Kidney (tissue), 14 donors: ENCODE data around the gene NPFFR1. TPM values are rescaled to one million over a fixed set of nuclear protein-coding genes. Genes with fewer than 3 reads are reported as not detected.
A peak's percentile ranks its signal among the peaks of the same experiment; 100 is the strongest.

Source experiments
- DNase-seq, 5 donors: peaks; one replicate each; pipeline ENCODE4 v3.0.0-alpha.2; 2013 to 2020
- FAIRE-seq: peaks from 2 replicates; lab custom pipeline; 2012; peaks lifted over from hg19 to GRCh38; lab: Jason Lieb, UNC
- H3K27ac ChIP-seq, 2 donors: one replicate each; pipeline ENCODE4 v1.7.0; 2013; ENCODE audit warnings: low read depth in 2 of 2, low read length in 2 of 2, inconsistent platforms in 1 of 2
- H3K27me3 ChIP-seq: one replicate; pipeline ENCODE4 v1.7.1; 2013; ENCODE audit warnings: low read length, inconsistent platforms; ENCODE audit not compliant: control insufficient read depth, insufficient read depth
- H3K36me3 ChIP-seq, 3 donors: one replicate each; pipeline versions ENCODE4 v1.7.0 to v1.7.1; 2013; ENCODE audit warnings: low read length in 3 of 3, control low read depth in 1 of 3, inconsistent platforms in 1 of 3; ENCODE audit not compliant: insufficient read depth in 3 of 3, control insufficient read depth in 2 of 3
- H3K4me1 ChIP-seq, 3 donors: one replicate each; pipeline versions ENCODE4 v1.7.0 to v1.7.1; 2013; ENCODE audit warnings: low read length in 3 of 3, inconsistent platforms in 1 of 3, low read depth in 1 of 3; ENCODE audit not compliant: control insufficient read depth in 2 of 3, insufficient read depth in 2 of 3
- H3K4me3 ChIP-seq, 3 donors: one replicate each; pipeline versions ENCODE4 v1.7.0 to v1.8.1; 2013; ENCODE audit warnings: low read length in 3 of 3, control low read depth in 1 of 3, inconsistent platforms in 1 of 3
- H3K9ac ChIP-seq, 3 donors: one replicate each; pipeline versions ENCODE4 v1.7.0 to v1.7.1; 2013; ENCODE audit warnings: low read length in 3 of 3, control low read depth in 1 of 3, inconsistent platforms in 1 of 3
- H3K9me3 ChIP-seq, 3 donors: one replicate each; pipeline versions ENCODE4 v1.7.0 to v1.7.1; 2013; ENCODE audit warnings: low read length in 3 of 3, control low read depth in 1 of 3, inconsistent platforms in 1 of 3; ENCODE audit not compliant: control insufficient read depth in 2 of 3, insufficient read depth in 1 of 3
- CTCF ChIP-seq: IDR thresholded peaks from 3 replicates; pipeline ENCODE4 v1.5.1; 2012; ENCODE audit warnings: mild to moderate bottlenecking, moderate library complexity, borderline replicate concordance; ENCODE audit not compliant: insufficient read depth; ENCODE audit errors: extremely low read depth
- intact Hi-C: fragments of 100-400 bp; cut with DNase I; formaldehyde crosslinking; loops from one replicate; pipeline ENCODE4 v1.11.1; 2022
- polyA plus RNA-seq: library from polyadenylated mRNA; stranded (reverse); fragments of 350-450 nt; fragmentation: Illumina TruSeq; extraction: RNeasy Lipid Tissue Mini Kit (QIAGEN cat#74804); gene quantifications from one replicate; pipeline ENCODE4 v1.2.3, GENCODE V29; 2014; ENCODE audit warnings: low read depth, low replicate concordance; ENCODE audit not compliant: insufficient read depth
- total RNA-seq: library from RNA; stranded (reverse); fragmentation: NEBNext Ultra II Directional; extraction: Animal tissue kit (Norgen Biotek cat#: 25700); gene quantifications from one replicate; pipeline ENCODE4 v1.2.1, GENCODE V29; 2021
- donor health status: control.
- donor health status: control.
- donor health status: control.
- donor health status: control.
- donor health status: control.
- donor health status: DM: yes; HTN: yes; CAD: no.
- donor health status: Normal renal cell carcinoma (clear cell type).

The NPFFR1 gene
- total and polyA plus RNA-seq, 2 donors from 2014 or later: 0.09 TPM; not detected in 1

GRCh38 chr10:70324951-70325781 lies 41.4 kb upstream of the NPFFR1 start:
- FAIRE-seq (no peak), DNase-seq (peak in 2 of 5 donors; percentile 6 to 46)
- no peak for TF ChIP-seq CTCF
- intact Hi-C loops: no loop called here
- H3K4me3 ChIP-seq: no peak overlapping the region
- no peaks in the 10 kb centered on the region for H3K36me3 ChIP-seq
- H3K9me3 ChIP-seq: no peaks in the 10 kb centered on the region
- H3K27me3 ChIP-seq: no peaks in the 10 kb centered on the region
- H3K27ac ChIP-seq: no peak overlapping the region
- no peak overlapping the region for H3K9ac ChIP-seq
- peaks cover 0 to 3% (median 0%) of the 10 kb centered on the region in 3 donors for H3K4me1 ChIP-seq

- intact Hi-C loops: no loop called here
- Histone ChIP-seq H3K4me1 (peaks cover 0 to 3% (median 0%) of the 10 kb centered on the region in 3 donors), H3K27me3 (no peaks in the 10 kb centered on the region), H3K4me3 (no peak overlapping the region), H3K36me3 (no peaks in the 10 kb centered on the region), H3K9ac (no peak overlapping the region), H3K27ac (no peak overlapping the region), H3K9me3 (no peaks in the 10 kb centered on the region)
- no peak for TF ChIP-seq CTCF
- peak; percentile 71 to 85 (median 78) for DNase-seq
- FAIRE-seq: no peak
Observed at GRCh38 chr10:70324339-70324861, 40.6 kb upstream of the NPFFR1 start.

GRCh38 chr10:70323697-70324338 lies 40.0 kb upstream of the NPFFR1 start:
- Histone ChIP-seq H3K27ac (no peak overlapping the region), H3K9me3 (no peaks in the 10 kb centered on the region), H3K4me1 (peaks cover 0 to 3% (median 0%) of the 10 kb centered on the region in 3 donors), H3K36me3 (no peaks in the 10 kb centered on the region), H3K9ac (no peak overlapping the region), H3K27me3 (no peaks in the 10 kb centered on the region), H3K4me3 (no peak overlapping the region)
- intact Hi-C loops: no loop called here
- TF ChIP-seq CTCF: no peak
- FAIRE-seq: no peak
- DNase-seq: peak in 1 of 5 donors; percentile 73
